ENCODE results near the gene APOC4.
"Not testable (repeated sequence)": the region's sequence is repeated elsewhere in the genome, so short reads cannot be mapped to it uniquely, and the experiment has no call there.

Gene APOC4

GRCh38 chr19:44960906-44961728 is 19.1 kb downstream of the APOC4 start:
- DNase-seq = no peak

- DNase-seq = no peak
Observed at GRCh38 chr19:44961821-44962220, 19.8 kb downstream of the APOC4 start.

- DNase-seq = no peak
Observed at GRCh38 chr19:44968118-44968517, 26.1 kb downstream of the APOC4 start.

DNA sequence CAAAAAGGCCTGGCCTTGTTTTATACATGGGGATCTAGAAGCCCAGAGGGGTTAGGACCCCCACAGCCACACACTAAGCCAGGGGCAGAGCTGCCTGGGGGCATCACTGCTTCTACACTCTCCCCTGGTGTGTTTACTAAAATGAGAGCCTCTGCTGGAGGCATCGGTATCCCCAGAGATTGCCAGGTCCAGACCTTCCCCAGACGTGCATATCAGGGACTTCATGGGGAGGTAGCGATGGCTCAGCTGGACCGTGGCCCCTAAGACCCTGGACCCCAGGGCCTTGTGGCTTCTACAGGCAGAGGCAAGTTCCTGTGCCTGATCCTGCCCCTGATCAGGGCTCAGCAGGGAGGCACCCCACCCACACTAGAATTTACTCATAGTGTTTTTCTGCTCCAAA is 26.6 kb downstream of the APOC4 start:
- no peak for DNase-seq

- no peak for DNase-seq
Observed at GRCh38 chr19:44969437-44969836, 27.4 kb downstream of the APOC4 start.

- not testable (repeated sequence) for DNase-seq
Observed at GRCh38 chr19:44971451-44971850, 29.4 kb downstream of the APOC4 start.

- no peak for DNase-seq
Observed at GRCh38 chr19:44972802-44973201, 30.8 kb downstream of the APOC4 start.

DNA sequence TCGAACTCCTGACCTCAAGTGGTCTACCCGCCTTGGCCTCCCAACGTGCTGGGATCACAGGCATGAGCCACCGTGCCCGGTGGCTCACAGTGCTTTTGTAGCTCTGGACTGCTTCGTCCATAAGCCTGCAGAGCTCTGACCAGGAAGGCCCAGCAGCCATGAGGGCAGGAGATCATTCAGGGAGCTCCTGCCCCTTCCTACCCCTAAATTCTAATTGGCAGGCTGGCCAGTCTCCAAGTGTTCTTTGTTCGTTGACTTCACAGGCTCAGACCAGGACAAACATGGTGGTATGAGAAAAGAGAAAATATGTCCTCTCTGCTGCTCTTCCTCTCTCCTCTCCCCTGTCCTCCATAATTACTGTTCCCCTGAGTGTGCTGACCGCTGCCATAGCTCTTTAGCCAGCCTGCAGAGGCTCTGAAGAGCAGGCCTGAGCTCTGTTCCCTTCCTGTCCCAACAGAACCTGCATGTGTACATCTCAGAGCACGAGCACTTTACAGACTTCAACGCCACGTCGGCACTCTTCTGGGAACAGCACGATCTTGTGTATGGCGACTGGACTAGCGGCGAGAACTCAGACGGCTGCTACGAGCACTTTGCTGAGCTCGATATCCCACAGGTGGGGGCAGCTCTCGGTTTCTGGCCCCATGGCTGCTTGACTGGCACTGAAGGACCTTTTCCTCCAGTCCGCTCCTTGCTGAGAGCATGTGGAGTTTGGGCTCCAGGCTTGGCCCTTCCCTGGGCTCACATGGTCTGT is 32.1 kb downstream of the APOC4 start:
- no peak for DNase-seq

- DNase-seq = no peak
Observed at GRCh38 chr19:44974857-44975256, 32.8 kb downstream of the APOC4 start.

DNA sequence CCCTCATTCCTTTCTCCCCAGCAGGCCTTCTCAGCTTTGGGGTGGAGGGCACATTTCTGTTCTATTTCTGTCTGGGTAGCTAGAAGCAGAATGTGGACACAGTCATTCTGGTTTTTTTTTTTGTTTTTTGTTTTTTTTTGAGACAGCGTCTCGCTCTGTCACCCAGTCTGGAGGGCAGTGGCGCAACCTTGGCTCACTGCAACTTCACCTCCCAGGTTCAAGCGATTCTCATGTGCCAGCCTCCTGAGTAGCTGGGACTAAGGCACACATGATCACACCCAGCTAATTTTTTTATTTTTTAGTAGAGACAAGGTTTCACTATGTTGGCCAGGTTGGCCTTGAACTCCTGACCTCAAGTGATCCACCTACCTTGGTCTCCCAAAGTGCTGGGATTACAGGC is 33.4 kb downstream of the APOC4 start:
- no peak for DNase-seq

GRCh38 chr19:44984005-44984404 is 42.0 kb downstream of the APOC4 start:
- DNase-seq = no peak

- DNase-seq = no peak
Observed at GRCh38 chr19:44985445-44985844, 43.4 kb downstream of the APOC4 start.

DNA sequence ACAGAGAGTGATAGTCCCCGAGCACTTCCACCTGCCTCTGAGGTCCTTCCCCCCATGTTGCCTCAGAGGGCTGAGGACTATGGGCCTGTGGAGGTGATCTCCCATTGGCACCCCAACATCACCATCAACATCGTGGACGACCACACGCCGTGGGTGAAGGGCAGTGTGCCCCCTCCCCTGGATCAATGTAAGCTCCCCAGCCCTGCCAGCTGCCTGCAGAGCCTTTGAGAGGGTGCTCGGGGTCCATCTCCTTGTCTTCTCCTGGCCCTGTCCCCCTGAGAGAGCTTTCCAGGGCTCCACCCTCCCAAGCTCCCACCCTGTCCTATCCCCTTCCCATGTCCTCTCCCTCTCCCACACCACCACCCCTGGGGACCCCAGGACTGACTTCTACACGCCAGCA is 44.4 kb downstream of the APOC4 start:
- DNase-seq = no peak

GRCh38 chr19:44987148-44987675 is 45.2 kb downstream of the APOC4 start:
- DNase-seq = no peak

DNA sequence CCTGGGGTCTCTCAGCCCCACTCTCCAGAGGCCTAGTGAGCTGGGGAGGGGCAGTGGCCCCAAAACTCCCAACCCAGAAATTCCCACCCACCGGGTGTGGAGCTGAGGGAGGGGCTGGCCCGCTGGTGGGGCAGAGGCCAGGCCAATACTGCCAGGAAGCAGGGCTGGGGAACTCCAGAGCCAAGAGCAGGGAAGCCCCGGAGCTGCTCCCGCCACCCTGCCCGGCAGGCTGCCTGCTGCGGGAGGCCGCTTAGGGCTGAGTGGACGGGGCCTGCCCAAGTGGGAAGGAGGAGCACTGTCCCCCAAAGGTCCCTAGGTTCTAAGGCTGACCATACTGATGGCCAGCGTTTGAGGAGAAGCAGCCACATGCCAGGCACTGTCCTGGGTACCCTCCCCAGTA is 46.2 kb downstream of the APOC4 start:
- no peak for DNase-seq

- DNase-seq = no peak
Observed at GRCh38 chr19:44988896-44989556, 47.0 kb downstream of the APOC4 start.

DNA sequence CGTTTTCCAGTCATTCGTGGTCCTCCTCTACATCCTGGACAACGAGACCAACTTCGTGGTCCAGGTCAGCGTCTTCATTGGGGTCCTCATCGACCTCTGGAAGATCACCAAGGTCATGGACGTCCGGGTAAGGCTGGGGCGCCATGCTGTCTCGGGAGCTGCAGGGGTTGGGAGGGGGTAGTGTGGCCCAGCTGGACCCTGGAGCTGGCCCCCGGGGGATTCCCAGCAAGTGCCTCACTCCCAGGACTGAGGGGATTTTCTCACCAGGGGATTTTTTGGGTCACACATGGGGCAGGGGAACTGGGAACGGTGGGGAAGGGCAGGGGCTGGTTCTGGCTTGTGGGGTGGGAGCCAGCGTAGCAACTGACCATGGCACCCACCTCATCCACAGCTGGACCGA is 48.4 kb downstream of the APOC4 start:
- DNase-seq = no peak

DNA sequence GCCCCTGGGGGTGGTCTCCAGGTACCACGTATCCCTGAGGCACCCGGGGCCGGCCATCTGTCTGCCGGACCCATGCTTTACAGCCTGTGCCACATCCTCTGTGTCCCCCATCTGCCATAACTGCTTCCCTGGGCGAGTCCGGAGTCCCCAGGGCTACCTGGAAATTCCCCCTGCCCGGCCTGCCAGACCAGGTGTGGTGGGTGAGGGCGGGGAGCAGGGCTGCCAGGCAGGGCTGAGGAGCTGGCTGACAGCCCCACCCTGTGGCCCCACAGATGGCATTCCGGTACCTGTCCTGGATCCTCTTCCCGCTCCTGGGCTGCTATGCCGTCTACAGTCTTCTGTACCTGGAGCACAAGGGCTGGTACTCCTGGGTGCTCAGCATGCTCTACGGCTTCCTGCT is 48.9 kb downstream of the APOC4 start:
- no peak for DNase-seq

GRCh38 chr19:44992336-44993163 is 50.5 kb downstream of the APOC4 start:
- DNase-seq = no peak

DNA sequence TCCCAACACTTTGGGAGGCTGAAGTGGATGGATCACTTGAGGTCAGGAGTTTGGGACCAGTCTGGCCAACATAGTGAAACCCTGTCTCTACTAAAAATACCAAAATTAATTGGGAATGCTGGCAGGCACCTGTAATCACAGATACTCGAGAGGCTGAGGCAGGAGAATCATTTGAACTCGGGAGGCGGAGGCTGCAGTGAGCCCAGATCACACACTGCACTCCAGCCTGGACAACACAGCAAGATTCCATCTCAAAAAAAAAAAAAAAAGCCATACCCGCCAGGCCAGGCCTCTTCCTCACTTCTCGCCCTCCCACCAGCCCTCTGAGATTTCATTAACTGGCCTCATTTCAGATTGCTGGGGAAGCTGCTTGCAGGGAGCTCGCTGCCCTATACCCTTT is 51.5 kb downstream of the APOC4 start:
- DNase-seq = no peak

GRCh38 chr19:44993926-44994537 is 52.0 kb downstream of the APOC4 start:
- no peak for DNase-seq
